ENCODE measurements around the gene RAPGEF2.

RAPGEF2 gene

GRCh38 chr4:159264057-159264456, 161.2 kb downstream of the RAPGEF2 start:
- Histone ChIP-seq H3K4me1 (ENCODE audit: control insufficient read depth, insufficient read depth, low read depth, low read length) (peaks cover 1% of the 10 kb centered on the region), H3K79me1 (replicated peaks; ENCODE audit: low read length, poor library complexity, severe bottlenecking) (peaks cover 14% of the 10 kb centered on the region), H2BK12ac (ENCODE audit: low read length in 2 of 2) (no peak overlapping the region), H3K14ac (ENCODE audit: low read length in 2 of 2) (no peak overlapping the region), H3K36me3 (ENCODE audit: control insufficient read depth in 1 of 2, insufficient read depth in 2 of 2, low read depth in 1 of 2, low read length in 2 of 2) (peaks cover 0 to under 1% of the 10 kb centered on the region in 2 experiments), H3K9me3 (ENCODE audit: control insufficient read depth, low read length) (no peaks in the 10 kb centered on the region), H2AFZ (ENCODE audit: low read depth, low read length) (no peak overlapping the region), H3K27me3 (ENCODE audit: control insufficient read depth in 1 of 2, insufficient read depth in 1 of 2, low read length in 2 of 2) (no peaks in the 10 kb centered on the region), H3K27ac (ENCODE audit: low read length, poor library complexity, severe bottlenecking) (no peak overlapping the region), H2AK5ac (ENCODE audit: low read length, severe bottlenecking) (no peak overlapping the region), H4K91ac (ENCODE audit: low read length) (no peak overlapping the region), H2BK120ac (ENCODE audit: low read depth, low read length) (no peak overlapping the region), H3K4me2 (ENCODE audit: low read length, poor library complexity, severe bottlenecking) (no peak overlapping the region), H4K8ac (ENCODE audit: low read length) (no peak overlapping the region), H3K4ac (ENCODE audit: low read depth in 1 of 2, low read length in 2 of 2) (no peak overlapping the region), H2BK5ac (ENCODE audit: low read depth, low read length, poor library complexity, severe bottlenecking) (no peak overlapping the region), H3K23ac (ENCODE audit: low read length in 2 of 2) (no peak overlapping the region), H3K18ac (ENCODE audit: low read depth in 1 of 2, low read length in 2 of 2) (no peak overlapping the region), H3K9ac (ENCODE audit: low read length) (no peak overlapping the region), H2BK15ac (ENCODE audit: low read depth, poor library complexity, severe bottlenecking) (no peak overlapping the region), H3K4me3 (ENCODE audit: insufficient read depth in 1 of 2, low read depth in 1 of 2, low read length in 2 of 2) (no peak overlapping the region)
- 91% methylated on average over 3 of the region's 3 CpGs for WGBS
- DNase-seq: no peak

- no peak overlapping the region for H3K27ac ChIP-seq (ENCODE audit: low read length, poor library complexity, severe bottlenecking)
- no peak overlapping the region for H4K91ac ChIP-seq (ENCODE audit: low read length)
- no peaks in the 10 kb centered on the region for H3K9me3 ChIP-seq (ENCODE audit: control insufficient read depth, low read length)
- H3K79me1 ChIP-seq (replicated peaks; ENCODE audit: low read length, poor library complexity, severe bottlenecking): peaks cover 14% of the 10 kb centered on the region
- no peak overlapping the region for H2BK5ac ChIP-seq (ENCODE audit: low read depth, low read length, poor library complexity, severe bottlenecking)
- H3K18ac ChIP-seq (ENCODE audit: low read depth in 1 of 2, low read length in 2 of 2): peak overlapping the region in 1 of 2 experiments; percentile 12
- no peak overlapping the region for H2AFZ ChIP-seq (ENCODE audit: low read depth, low read length)
- WGBS: 59% methylated on average over 4 of the region's 5 CpGs
- H3K4me3 ChIP-seq (ENCODE audit: insufficient read depth in 1 of 2, low read depth in 1 of 2, low read length in 2 of 2): peak overlapping the region in 1 of 2 experiments; percentile 68
- no peaks in the 10 kb centered on the region for H3K4me1 ChIP-seq (ENCODE audit: control insufficient read depth, insufficient read depth, low read depth, low read length)
- H3K14ac ChIP-seq (ENCODE audit: low read length in 2 of 2): no peak overlapping the region
- DNase-seq: peak; percentile 44
- no peak overlapping the region for H2BK120ac ChIP-seq (ENCODE audit: low read depth, low read length)
- no peak overlapping the region for H3K23ac ChIP-seq (ENCODE audit: low read length in 2 of 2)
- no peak overlapping the region for H3K4me2 ChIP-seq (ENCODE audit: low read length, poor library complexity, severe bottlenecking)
- H2BK15ac ChIP-seq (ENCODE audit: low read depth, poor library complexity, severe bottlenecking): no peak overlapping the region
- H3K36me3 ChIP-seq (ENCODE audit: control insufficient read depth in 1 of 2, insufficient read depth in 2 of 2, low read depth in 1 of 2, low read length in 2 of 2): peaks cover 0 to 2% of the 10 kb centered on the region in 2 experiments
- no peak overlapping the region for H2BK12ac ChIP-seq (ENCODE audit: low read length in 2 of 2)
- H3K9ac ChIP-seq (ENCODE audit: low read length): peak overlapping the region; percentile 69
- H3K27me3 ChIP-seq (ENCODE audit: control insufficient read depth in 1 of 2, insufficient read depth in 1 of 2, low read length in 2 of 2): no peaks in the 10 kb centered on the region
- peak overlapping the region; percentile 63 for H4K8ac ChIP-seq (ENCODE audit: low read length)
- no peak overlapping the region for H2AK5ac ChIP-seq (ENCODE audit: low read length, severe bottlenecking)
- H3K4ac ChIP-seq (ENCODE audit: low read depth in 1 of 2, low read length in 2 of 2): no peak overlapping the region
These were observed 164.3 kb downstream of the RAPGEF2 start for GRCh38 chr4:159266981-159267868.

- H3K4me3 ChIP-seq (ENCODE audit: insufficient read depth in 1 of 2, low read depth in 1 of 2, low read length in 2 of 2): peak overlapping the region in 1 of 2 experiments; percentile 68
These were observed 165.0 kb downstream of the RAPGEF2 start for GRCh38 chr4:159267869-159268285.

GRCh38 chr4:159268607-159269006, 165.7 kb downstream of the RAPGEF2 start:
- WGBS: 92% methylated on average over 2 of the region's 4 CpGs
- no peak overlapping the region for H4K8ac ChIP-seq (ENCODE audit: low read length)
- no peak overlapping the region for H3K14ac ChIP-seq (ENCODE audit: low read length in 2 of 2)

More at GRCh38 chr4:159267869-159268285, 165.0 kb downstream of the RAPGEF2 start:
- Histone ChIP-seq H2BK5ac (ENCODE audit: low read depth, low read length, poor library complexity, severe bottlenecking) (no peak overlapping the region), H3K9ac (ENCODE audit: low read length) (peak overlapping the region; percentile 69), H4K91ac (ENCODE audit: low read length) (no peak overlapping the region), H3K4ac (ENCODE audit: low read depth in 1 of 2, low read length in 2 of 2) (no peak overlapping the region), H3K23ac (ENCODE audit: low read length in 2 of 2) (no peak overlapping the region), H3K4me1 (ENCODE audit: control insufficient read depth, insufficient read depth, low read depth, low read length) (no peaks in the 10 kb centered on the region), H2AFZ (ENCODE audit: low read depth, low read length) (no peak overlapping the region), H3K4me2 (ENCODE audit: low read length, poor library complexity, severe bottlenecking) (no peak overlapping the region), H3K18ac (ENCODE audit: low read depth in 1 of 2, low read length in 2 of 2) (no peak overlapping the region), H2BK120ac (ENCODE audit: low read depth, low read length) (no peak overlapping the region), H2BK15ac (ENCODE audit: low read depth, poor library complexity, severe bottlenecking) (no peak overlapping the region), H3K9me3 (ENCODE audit: control insufficient read depth, low read length) (no peaks in the 10 kb centered on the region), H3K36me3 (ENCODE audit: control insufficient read depth in 1 of 2, insufficient read depth in 2 of 2, low read depth in 1 of 2, low read length in 2 of 2) (peaks cover 0 to 2% of the 10 kb centered on the region in 2 experiments), H4K8ac (ENCODE audit: low read length) (no peak overlapping the region), H3K79me1 (replicated peaks; ENCODE audit: low read length, poor library complexity, severe bottlenecking) (peaks cover 11% of the 10 kb centered on the region), H3K14ac (ENCODE audit: low read length in 2 of 2) (no peak overlapping the region), H2AK5ac (ENCODE audit: low read length, severe bottlenecking) (no peak overlapping the region), H3K27me3 (ENCODE audit: control insufficient read depth in 1 of 2, insufficient read depth in 1 of 2, low read length in 2 of 2) (no peaks in the 10 kb centered on the region), H2BK12ac (ENCODE audit: low read length in 2 of 2) (no peak overlapping the region), H3K27ac (ENCODE audit: low read length, poor library complexity, severe bottlenecking) (no peak overlapping the region)
- DNase-seq: no peak
- WGBS: 97% methylated on average over 4 of the region's 5 CpGs

More at GRCh38 chr4:159268607-159269006, 165.7 kb downstream of the RAPGEF2 start:
- no peak overlapping the region for H3K18ac ChIP-seq (ENCODE audit: low read depth in 1 of 2, low read length in 2 of 2)
- H3K27ac ChIP-seq (ENCODE audit: low read length, poor library complexity, severe bottlenecking): no peak overlapping the region
- no peaks in the 10 kb centered on the region for H3K27me3 ChIP-seq (ENCODE audit: control insufficient read depth in 1 of 2, insufficient read depth in 1 of 2, low read length in 2 of 2)
- peaks cover under 1% of the 10 kb centered on the region for H3K4me1 ChIP-seq (ENCODE audit: control insufficient read depth, insufficient read depth, low read depth, low read length)
- no peak overlapping the region for H3K4me2 ChIP-seq (ENCODE audit: low read length, poor library complexity, severe bottlenecking)
- peak overlapping the region; percentile 69 for H3K9ac ChIP-seq (ENCODE audit: low read length)
- H4K91ac ChIP-seq (ENCODE audit: low read length): no peak overlapping the region
- H3K79me1 ChIP-seq (replicated peaks; ENCODE audit: low read length, poor library complexity, severe bottlenecking): peaks cover 11% of the 10 kb centered on the region
- no peak overlapping the region for H2BK12ac ChIP-seq (ENCODE audit: low read length in 2 of 2)
- H3K4ac ChIP-seq (ENCODE audit: low read depth in 1 of 2, low read length in 2 of 2): no peak overlapping the region
- H2BK5ac ChIP-seq (ENCODE audit: low read depth, low read length, poor library complexity, severe bottlenecking): no peak overlapping the region
- no peak overlapping the region for H3K23ac ChIP-seq (ENCODE audit: low read length in 2 of 2)
- H3K36me3 ChIP-seq (ENCODE audit: control insufficient read depth in 1 of 2, insufficient read depth in 2 of 2, low read depth in 1 of 2, low read length in 2 of 2): peaks cover 0 to 2% of the 10 kb centered on the region in 2 experiments
- H2AFZ ChIP-seq (ENCODE audit: low read depth, low read length): no peak overlapping the region
- H2BK120ac ChIP-seq (ENCODE audit: low read depth, low read length): no peak overlapping the region
- DNase-seq: no peak
- no peak overlapping the region for H3K4me3 ChIP-seq (ENCODE audit: insufficient read depth in 1 of 2, low read depth in 1 of 2, low read length in 2 of 2)
- H2AK5ac ChIP-seq (ENCODE audit: low read length, severe bottlenecking): no peak overlapping the region
- no peak overlapping the region for H2BK15ac ChIP-seq (ENCODE audit: low read depth, poor library complexity, severe bottlenecking)
- H3K9me3 ChIP-seq (ENCODE audit: control insufficient read depth, low read length): no peaks in the 10 kb centered on the region

Data from mesenchymal stem cell (in vitro differentiated cells and primary cell).